Stimulated activated CD8-positive, alpha-beta memory T cell treated with anti-CD3 and anti-CD28 coated beads, Interleukin-4, amount 100 ng/mL, for 4 hours (primary cell): ENCODE data around the gene SLC13A3.

Experiments
- DNase-seq, 2 donors: peaks; one replicate each; pipeline ENCODE4 v3.0.0-alpha.2; 2020; ENCODE audit warnings: low read depth in 2 of 2, low spot score in 1 of 2

Gene SLC13A3

DNA sequence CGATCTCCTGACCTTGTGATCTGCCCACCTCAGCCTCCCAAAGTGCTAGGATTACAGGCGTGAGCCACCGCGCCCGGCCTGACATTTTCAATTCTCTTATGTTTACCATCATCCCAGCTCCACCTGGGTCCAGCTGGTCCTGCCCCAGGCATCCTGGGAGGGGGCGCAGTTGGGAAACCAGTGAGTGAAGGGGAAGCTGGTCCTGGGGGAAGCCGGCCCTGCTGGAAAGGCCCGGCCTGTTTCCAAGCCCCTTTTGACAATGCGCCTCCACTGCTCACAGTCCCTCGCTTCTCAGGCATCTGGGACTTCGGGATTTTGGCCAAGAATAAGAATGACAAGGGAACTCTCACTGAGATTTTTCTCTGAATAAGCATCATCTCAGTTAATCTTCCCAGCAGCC, 14.2 kb downstream of the SLC13A3 start:
- no peak for DNase-seq

DNA sequence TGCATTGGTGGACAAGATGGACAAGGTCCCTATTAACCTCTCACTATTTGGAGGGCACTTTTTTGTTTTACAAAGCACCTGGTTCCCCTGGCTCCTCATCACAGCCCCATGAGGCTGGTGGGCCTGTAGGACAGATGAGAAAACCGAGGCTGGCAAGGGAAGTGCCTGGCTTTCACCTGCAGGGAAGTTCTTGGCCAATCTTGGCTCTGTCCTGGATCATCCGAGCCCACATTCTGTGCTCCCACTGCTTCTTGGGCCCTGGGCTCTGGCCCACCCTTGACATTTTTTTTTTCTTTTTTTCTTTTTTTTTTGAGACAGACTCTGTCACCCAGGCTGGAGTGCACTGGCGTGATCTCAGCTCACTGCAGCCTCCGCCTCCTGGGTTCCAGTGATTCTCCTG, 14.7 kb downstream of the SLC13A3 start:
- no peak for DNase-seq

GRCh38 chr20:46635514-46636136, 15.6 kb downstream of the SLC13A3 start:
- no peak for DNase-seq

DNA sequence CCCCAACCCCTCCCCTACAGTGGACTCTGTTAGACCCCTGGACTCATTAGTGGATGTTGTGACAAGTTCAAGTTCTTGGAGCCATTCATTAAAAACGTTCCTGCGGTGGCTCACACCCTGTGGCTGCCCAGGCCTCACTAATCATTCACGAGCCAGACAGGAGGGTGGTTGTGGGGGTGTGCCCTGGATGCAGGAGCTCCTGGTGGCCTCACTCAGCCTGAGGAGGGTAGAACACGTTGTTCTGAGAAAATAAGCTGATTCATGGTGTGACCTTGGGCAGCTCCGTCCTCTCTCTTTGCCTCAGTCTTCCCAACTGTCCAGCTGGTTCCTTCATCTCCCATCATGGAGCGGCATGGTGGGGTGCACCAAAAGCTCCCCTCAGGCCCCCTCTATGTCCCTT, 16.7 kb downstream of the SLC13A3 start:
- no peak for DNase-seq

GRCh38 chr20:46631874-46632446, 19.3 kb downstream of the SLC13A3 start:
- DNase-seq: no peak

GRCh38 chr20:46631212-46631869, 19.9 kb downstream of the SLC13A3 start:
- DNase-seq: no peak

DNA sequence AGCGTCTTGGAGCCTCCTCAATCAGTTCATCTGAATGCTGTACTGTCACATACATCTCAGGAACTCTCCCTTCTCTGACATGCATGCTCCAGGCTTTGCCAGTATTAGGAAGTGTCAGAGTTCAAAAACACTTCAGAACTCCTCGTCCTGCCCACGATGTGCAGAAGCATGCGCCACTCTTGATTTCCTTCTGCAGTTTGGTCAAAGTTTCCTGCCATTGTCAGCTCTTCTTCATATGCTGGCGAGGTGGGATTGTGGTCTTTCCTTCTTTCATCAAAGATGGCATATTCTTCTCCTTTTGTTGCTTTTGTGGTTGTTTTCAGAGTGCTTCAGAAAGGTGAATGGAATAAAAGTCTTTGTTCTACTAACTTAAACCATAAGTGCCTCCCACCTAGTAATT, 21.0 kb downstream of the SLC13A3 start:
- no peak for DNase-seq

DNA sequence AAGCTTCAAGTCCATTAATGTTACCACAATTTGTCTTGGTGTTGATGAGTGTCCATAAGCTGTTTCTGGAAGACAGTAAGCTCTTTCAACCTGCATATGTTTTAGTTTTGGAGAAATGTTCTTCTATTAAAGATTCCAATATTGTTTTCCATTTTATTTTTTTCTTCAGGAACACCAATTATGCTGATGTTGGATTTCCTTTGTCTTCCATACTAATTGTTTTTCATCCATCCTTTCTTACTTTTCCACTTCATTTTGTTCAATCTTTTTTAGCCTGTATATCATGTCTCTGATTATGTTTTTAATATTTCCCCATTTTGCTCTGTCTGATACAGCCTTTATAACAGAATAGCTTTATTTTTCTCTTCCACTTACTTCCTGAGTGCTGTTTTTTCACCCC, 21.9 kb downstream of the SLC13A3 start:
- no peak for DNase-seq

DNA sequence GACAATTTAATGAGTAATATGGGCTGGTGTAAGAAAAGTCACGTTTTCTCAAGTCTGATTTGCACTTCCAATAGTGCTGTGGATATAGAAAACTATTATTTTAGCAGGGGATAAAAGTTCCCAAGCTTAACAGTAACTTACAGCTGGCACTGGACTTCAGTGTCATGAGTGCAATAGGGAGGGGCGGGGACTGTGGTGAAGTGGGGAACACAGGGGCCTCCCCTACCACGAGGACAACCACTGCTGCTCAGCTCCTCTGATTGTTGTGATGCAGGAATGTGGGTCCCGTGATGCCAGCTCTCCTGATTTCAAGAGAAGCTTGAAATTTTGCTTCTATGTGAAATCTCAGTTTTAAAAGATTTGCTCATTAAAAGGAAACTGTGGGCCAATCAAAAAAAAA, 24.0 kb downstream of the SLC13A3 start:
- DNase-seq: no peak

- DNase-seq: no peak
Measured at GRCh38 chr20:46626758-46627157, 24.5 kb downstream of the SLC13A3 start.

- DNase-seq: no peak
Measured at GRCh38 chr20:46625875-46626373, 25.3 kb downstream of the SLC13A3 start.

- DNase-seq: no peak
Measured at GRCh38 chr20:46624946-46625345, 26.3 kb downstream of the SLC13A3 start.

- DNase-seq: no peak
Measured at GRCh38 chr20:46622165-46622564, 29.1 kb downstream of the SLC13A3 start.

DNA sequence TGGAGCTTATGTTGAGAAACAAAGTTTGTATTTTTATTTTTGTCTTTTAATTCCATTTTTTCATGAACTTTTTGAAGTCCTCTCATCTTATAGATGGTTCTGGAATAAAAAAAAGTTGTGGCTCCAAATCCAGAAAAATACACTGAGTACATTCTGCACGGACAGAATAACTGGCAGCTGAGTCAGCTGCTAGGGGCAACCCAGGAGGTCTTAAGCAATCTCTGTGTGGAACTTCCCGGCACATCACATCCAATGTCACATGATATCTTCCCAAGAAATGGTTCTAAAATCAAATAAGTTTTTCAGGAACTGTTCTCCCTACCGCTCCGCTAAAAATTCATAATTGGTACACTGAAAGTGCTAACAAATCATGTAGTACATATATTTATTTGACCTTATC, 29.8 kb downstream of the SLC13A3 start:
- DNase-seq: no peak

DNA sequence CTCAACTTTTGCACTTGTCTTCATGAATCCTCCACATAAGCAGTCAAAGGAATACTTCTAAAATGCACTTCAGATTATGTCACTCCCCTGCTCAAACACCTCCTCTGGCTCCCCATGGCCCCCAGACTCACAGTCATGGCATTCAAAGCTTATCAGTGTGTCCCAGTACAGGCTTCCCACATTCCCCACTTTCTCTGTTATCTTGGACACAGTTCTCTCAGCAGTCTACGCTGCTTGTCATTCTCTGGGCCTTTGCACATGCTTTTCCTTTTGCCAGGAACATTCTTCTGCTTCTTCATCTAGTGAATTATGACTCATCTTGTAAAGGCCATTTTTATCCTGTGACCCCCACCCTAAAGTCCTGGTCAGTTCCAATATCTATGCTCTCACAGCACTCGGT, 31.8 kb downstream of the SLC13A3 start:
- DNase-seq: no peak

DNA sequence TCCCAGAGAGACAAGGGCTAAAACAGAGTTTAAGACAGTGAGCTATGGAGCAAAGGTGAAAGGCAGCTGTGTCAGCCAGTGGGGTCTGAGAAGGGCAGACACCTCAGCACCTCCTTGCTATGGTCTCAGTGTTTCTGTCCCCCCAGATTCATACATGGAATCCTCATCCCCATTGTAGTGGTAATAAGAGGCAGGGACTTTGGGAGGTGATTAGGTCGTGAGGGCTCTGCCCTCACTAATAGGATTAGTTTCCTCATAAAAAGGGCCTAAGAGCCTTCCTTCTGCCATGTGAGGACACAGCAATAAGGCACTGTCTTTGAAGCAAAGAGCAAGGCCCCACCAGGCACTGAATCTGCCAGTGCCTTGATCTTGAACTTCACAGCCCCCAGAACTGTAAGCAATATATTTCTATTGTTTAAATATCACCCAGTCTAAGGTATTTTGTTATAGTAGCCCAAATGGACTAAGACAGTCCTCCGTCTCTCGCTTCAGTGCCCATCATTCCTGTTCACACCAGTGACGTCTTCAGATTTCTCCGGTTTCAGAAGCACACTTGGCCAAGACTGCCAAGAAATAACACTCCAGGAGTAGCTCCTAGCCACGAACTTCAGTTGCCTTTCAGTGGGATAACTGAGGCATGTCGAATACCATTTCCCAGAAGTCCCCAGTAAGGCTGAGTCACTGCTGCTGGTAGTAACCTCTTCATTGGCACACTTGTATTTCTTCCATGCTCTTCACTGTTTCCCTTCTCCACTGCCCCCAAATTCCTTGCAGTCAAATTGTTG, 32.8 kb downstream of the SLC13A3 start:
- DNase-seq: no peak

GRCh38 chr20:46614503-46614902, 36.8 kb downstream of the SLC13A3 start:
- DNase-seq: no peak

DNA sequence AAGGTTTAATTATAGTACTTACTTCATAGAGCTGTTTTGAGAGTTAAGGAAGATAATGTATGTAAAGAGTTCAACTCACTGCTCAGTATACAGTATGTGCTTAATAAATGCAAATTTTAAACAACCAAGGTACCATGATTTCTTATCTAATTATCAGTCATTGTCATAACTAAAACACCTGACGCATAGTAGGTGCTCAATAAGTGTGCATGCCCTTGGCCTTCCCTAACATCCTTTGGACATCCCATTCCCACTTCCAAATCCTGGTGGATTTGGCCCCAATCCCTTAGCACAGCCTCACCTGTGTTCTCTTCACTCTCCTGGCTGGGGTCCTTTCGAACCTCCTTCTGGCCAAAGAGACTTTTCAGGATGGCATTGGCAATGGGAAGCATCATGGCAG, 41.1 kb downstream of the SLC13A3 start:
- DNase-seq: no peak

GRCh38 chr20:46609043-46609442, 42.2 kb downstream of the SLC13A3 start:
- no peak for DNase-seq

DNA sequence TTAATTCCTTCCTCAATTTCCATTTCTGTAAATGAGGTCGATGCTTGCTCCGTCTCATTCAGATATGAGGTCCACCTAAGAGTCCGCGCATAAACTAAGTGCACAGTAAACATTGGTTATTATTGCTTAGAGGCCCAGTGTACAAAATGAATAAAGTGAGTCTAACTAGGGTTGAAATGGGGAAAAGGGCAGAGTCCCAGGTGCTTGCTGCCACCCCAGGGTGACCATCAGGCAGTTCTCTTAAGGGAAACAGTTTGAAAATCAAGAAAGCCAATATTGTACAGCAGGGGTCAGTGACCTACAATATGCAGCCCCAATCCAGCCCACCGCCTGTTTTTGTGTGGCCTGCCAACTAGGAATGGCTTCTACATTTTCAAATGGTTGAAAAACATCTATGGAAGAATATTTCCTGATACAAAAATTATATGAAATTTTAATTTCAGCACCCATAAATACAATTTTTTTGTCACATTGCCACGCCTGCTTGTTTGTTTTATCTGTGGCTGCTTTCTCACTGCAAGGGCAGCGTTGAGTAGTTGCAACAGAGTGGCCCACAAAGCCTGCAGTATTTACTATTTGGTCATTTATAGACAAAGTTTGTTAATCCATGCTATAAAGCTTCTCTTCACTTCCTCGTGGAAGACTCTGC, 43.3 kb downstream of the SLC13A3 start:
- no peak for DNase-seq

GRCh38 chr20:46607191-46607848, 43.9 kb downstream of the SLC13A3 start:
- no peak for DNase-seq
